Measurements from ENCODE around the gene MGAT5.

MGAT5 gene

DNA sequence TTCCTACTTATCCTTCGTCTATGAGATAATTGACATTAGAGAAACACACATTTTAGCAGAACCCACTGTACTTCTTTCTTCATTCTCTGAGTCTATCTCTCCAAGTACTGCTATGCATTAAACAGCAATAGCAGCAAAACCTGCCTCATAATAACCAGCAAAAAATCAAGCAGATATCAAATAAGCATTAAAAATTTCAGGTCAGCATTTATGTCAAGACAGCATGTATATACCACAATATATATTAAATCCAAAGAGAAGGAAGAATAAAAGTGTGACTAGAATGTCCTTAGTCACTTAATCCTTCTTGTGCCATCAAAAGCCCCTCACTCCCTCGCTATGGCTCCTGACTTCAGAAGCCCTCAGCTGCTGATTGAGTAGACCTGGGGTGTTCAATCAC lies 131.3 kb downstream of the MGAT5 start:
- Histone ChIP-seq H3K36me3 (no peaks in the 10 kb centered on the region), H3K27me3 (no peaks in the 10 kb centered on the region), H3K4me1 (ENCODE audit: control insufficient read depth in 1 of 2, insufficient read depth in 1 of 2, low read depth in 1 of 2, low read length in 1 of 2) (peaks cover 14 to 15% of the 10 kb centered on the region in 2 experiments), H3K4me3 (ENCODE audit: low read depth in 1 of 2, low read length in 1 of 2) (no peak overlapping the region), H3K27ac (no peak overlapping the region), H3K9me3 (no peaks in the 10 kb centered on the region)
- TF ChIP-seq, protein P1, sequence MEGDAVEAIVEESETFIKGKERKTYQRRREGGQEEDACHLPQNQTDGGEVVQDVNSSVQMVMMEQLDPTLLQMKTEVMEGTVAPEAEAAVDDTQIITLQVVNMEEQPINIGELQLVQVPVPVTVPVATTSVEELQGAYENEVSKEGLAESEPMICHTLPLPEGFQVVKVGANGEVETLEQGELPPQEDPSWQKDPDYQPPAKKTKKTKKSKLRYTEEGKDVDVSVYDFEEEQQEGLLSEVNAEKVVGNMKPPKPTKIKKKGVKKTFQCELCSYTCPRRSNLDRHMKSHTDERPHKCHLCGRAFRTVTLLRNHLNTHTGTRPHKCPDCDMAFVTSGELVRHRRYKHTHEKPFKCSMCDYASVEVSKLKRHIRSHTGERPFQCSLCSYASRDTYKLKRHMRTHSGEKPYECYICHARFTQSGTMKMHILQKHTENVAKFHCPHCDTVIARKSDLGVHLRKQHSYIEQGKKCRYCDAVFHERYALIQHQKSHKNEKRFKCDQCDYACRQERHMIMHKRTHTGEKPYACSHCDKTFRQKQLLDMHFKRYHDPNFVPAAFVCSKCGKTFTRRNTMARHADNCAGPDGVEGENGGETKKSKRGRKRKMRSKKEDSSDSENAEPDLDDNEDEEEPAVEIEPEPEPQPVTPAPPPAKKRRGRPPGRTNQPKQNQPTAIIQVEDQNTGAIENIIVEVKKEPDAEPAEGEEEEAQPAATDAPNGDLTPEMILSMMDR (IDR thresholded peaks at IDR 0.05), result no peak

DNA sequence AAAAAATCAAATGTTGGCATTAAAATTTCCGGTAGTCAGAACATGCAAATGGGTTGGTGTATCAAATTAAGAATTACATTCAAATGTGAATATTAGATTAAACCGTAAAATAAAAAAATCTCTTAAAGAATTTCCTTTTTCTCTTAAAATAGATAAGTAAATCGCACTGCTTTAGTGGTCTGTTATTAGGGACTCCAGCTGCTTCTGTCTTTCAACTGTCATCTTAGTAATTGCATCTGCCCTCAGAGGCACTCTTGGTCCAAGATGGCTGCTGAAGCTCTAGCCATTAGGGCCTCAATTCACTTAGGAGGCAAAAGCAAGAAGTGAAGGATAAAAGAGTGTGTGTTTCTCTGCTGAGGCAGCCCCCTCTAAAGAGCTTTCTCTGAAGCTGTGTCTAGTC lies 132.4 kb downstream of the MGAT5 start:
- no peak overlapping the region for H3K4me3 ChIP-seq (ENCODE audit: low read depth in 1 of 2, low read length in 1 of 2)
- no peaks in the 10 kb centered on the region for H3K27me3 ChIP-seq
- no peaks in the 10 kb centered on the region for H3K9me3 ChIP-seq
- no peak overlapping the region for H3K27ac ChIP-seq
- H3K36me3 ChIP-seq, result no peaks in the 10 kb centered on the region
- H3K4me1 ChIP-seq (ENCODE audit: control insufficient read depth in 1 of 2, insufficient read depth in 1 of 2, low read depth in 1 of 2, low read length in 1 of 2), result peaks cover 16 to 19% of the 10 kb centered on the region in 2 experiments
- TF ChIP-seq, protein P1 (IDR thresholded peaks at IDR 0.05), result no peak

DNA sequence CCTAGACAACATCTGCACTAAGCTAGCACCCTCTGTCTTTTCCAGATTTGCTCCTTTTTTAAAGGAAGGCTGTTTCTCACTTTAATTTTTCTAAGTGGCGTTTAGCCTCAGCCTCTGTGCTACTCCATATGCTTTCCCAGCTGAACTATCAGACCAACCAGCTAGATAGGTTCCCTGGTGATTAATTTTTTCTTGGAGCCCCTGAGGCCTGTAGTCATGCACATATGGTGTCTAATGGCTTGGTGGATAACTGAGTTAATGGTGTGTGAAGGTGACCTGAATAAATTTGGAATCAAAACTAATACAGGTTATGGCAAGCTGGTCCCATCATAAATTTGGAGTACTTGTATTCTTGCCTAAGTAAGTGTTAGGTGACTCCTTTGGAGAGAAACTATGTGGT lies 135.5 kb downstream of the MGAT5 start:
- TF ChIP-seq, protein P1 (IDR thresholded peaks at IDR 0.05), result no peak
- Histone ChIP-seq H3K4me3 (ENCODE audit: low read depth in 1 of 2, low read length in 1 of 2) (no peak overlapping the region), H3K9me3 (no peaks in the 10 kb centered on the region), H3K27ac (no peak overlapping the region), H3K27me3 (no peaks in the 10 kb centered on the region), H3K36me3 (no peaks in the 10 kb centered on the region), H3K4me1 (ENCODE audit: control insufficient read depth in 1 of 2, insufficient read depth in 1 of 2, low read depth in 1 of 2, low read length in 1 of 2) (peaks cover 23 to 33% of the 10 kb centered on the region in 2 experiments)

DNA sequence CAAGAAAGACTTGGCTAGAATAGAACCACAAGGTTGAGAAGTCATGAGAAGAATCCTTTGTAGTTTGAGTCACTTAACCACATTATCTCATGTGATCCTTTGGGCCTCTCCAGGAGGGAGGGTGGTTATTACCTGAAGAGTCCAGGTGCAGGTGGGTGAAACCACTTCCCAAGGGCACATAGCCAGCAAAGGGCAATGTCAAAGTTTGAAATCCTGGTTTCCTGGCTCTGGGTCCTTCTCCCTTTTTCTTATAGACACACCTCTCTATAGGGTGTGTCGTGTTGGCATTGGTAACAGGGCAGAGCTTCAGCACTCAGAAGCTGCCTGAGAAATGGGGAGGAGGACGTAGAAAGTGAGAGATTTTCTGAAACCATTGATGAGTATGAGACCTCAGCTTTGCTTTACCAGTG lies 137.9 kb downstream of the MGAT5 start:
- H3K36me3 ChIP-seq, result no peaks in the 10 kb centered on the region
- H3K4me1 ChIP-seq (ENCODE audit: control insufficient read depth in 1 of 2, insufficient read depth in 1 of 2, low read depth in 1 of 2, low read length in 1 of 2), result peaks cover 23 to 33% of the 10 kb centered on the region in 2 experiments
- TF ChIP-seq, protein P1 (IDR thresholded peaks at IDR 0.05), result no peak
- no peak overlapping the region for H3K4me3 ChIP-seq (ENCODE audit: low read depth in 1 of 2, low read length in 1 of 2)
- no peaks in the 10 kb centered on the region for H3K9me3 ChIP-seq
- H3K27me3 ChIP-seq, result no peaks in the 10 kb centered on the region
- peak overlapping the region; percentile 61 for H3K27ac ChIP-seq

DNA sequence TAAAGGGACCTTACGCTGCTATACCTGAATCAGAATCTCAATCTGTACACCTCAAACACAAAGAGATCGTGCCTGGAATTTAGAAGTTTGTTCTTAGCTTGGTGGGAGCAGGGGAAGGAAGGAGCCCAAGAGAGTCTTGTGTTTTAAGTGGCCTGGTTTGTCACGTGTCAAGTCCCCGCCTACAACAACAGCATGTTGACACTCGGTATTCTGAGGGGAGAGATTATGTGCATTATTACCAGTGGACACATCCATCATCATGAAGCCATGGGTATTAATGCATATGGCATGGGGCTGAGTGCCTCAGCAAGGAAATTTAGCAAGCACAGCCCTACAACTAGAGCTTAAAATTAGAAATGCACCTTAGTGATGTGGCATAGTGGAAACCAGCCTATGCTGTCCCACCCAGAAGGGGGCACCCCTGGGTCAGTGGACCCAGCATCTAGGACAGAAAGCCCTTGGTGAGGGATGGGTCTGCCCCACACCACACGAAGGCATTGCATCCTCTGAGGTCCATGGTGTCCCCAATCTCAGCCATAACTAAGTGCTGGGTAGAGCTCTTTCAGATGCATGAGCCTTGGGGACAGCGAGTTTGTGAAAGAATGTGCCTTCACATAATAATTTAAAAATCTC lies 138.7 kb downstream of the MGAT5 start:
- TF ChIP-seq, protein P1 (IDR thresholded peaks at IDR 0.05), result no peak

More for the DNA sequence above, 138.7 kb downstream of the MGAT5 start:
- H3K4me3 ChIP-seq (ENCODE audit: low read depth in 1 of 2, low read length in 1 of 2), result no peak overlapping the region
- peaks cover 29 to 39% of the 10 kb centered on the region in 2 experiments for H3K4me1 ChIP-seq (ENCODE audit: control insufficient read depth in 1 of 2, insufficient read depth in 1 of 2, low read depth in 1 of 2, low read length in 1 of 2)
- peak overlapping the region; percentile 61 for H3K27ac ChIP-seq
- H3K36me3 ChIP-seq, result no peaks in the 10 kb centered on the region
- H3K9me3 ChIP-seq, result no peaks in the 10 kb centered on the region
- no peaks in the 10 kb centered on the region for H3K27me3 ChIP-seq
